Skin epidermis (tissue), 12 donors: ENCODE measurements around the gene BTBD1.

ENCODE experiments used
- H3K27ac ChIP-seq, 21 experiments: fragments of 200-600 bp; sonication (generic) in 11 of 21; one replicate each; pipeline ENCODE4 v1.5.0; 2020; ENCODE audit warnings: mild to moderate bottlenecking in 3 of 21, inconsistent platforms in 2 of 21, moderate library complexity in 2 of 21
- H3K4me3 ChIP-seq, 7 experiments: fragments of 200-600 bp; sonication (generic) in 2 of 7; one replicate each; pipeline ENCODE4 v1.5.0; 2020; ENCODE audit warnings: inconsistent platforms in 2 of 7, mild to moderate bottlenecking in 2 of 7, moderate library complexity in 1 of 7

Gene BTBD1

GRCh38 chr15:83066734-83067637, at the start of gene BTBD1:
TSS of gene BTBD1 (minus strand) at chr15:83067252. CDS start at chr15:83067151, 101 bp downstream.
- Histone ChIP-seq H3K27ac (peak within 1 kb of the TSS; percentile 91 to 99 (median 96)), H3K4me3 (peak within 1 kb of the TSS; percentile 71 to 98 (median 91))

- H3K27ac ChIP-seq, result no peak overlapping the region
- no peak overlapping the region for H3K4me3 ChIP-seq
These were observed 48.9 kb upstream of the BTBD1 start for GRCh38 chr15:83115831-83116565.

GRCh38 chr15:83115410-83115809, 48.4 kb upstream of the BTBD1 start:
- Histone ChIP-seq H3K27ac (no peak overlapping the region), H3K4me3 (no peak overlapping the region)

GRCh38 chr15:83114856-83115255, 47.8 kb upstream of the BTBD1 start:
- no peak overlapping the region for H3K4me3 ChIP-seq
- H3K27ac ChIP-seq, result no peak overlapping the region

GRCh38 chr15:83113881-83114674, 47.0 kb upstream of the BTBD1 start:
- Histone ChIP-seq H3K4me3 (no peak overlapping the region), H3K27ac (no peak overlapping the region)

DNA sequence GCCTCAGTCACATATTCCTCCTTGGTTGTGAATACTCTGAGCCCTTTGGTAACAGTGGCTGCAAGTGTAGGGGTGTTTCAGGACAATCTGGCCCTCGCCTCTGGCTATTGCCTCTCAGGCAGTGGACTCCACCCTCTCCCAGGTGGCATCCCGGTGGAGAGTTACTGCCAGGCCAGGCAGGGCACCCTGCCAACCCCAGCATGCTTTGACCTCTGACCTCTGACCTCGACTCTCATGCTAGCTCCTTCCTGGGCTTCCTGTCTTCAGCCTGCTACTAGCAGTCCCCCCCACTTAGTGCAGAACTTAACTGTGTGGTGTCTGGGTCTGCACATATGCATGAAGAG, 45.9 kb upstream of the BTBD1 start:
- H3K27ac ChIP-seq, result no peak overlapping the region
- no peak overlapping the region for H3K4me3 ChIP-seq

GRCh38 chr15:83112233-83112955, 45.3 kb upstream of the BTBD1 start:
- Histone ChIP-seq H3K4me3 (no peak overlapping the region), H3K27ac (peak overlapping the region in 2 of 21 experiments; percentile 21 to 40)

DNA sequence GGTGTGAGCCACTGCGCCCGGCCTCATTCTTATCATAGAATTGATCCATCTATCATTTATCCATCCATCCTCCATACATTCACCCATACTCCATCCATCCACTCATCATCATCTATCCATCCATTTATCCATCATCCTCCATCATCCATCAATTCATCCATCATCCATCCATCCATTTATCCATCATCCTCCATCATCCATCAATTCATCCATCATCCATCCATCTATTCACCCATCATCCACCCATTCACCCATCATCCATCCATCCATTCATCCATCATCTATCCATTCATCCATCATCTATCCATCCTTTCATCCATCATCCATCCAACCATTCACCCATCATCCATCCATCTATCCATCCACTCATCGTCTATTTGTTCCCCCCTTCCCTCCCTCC, 44.1 kb upstream of the BTBD1 start:
- no peak overlapping the region for H3K27ac ChIP-seq

DNA sequence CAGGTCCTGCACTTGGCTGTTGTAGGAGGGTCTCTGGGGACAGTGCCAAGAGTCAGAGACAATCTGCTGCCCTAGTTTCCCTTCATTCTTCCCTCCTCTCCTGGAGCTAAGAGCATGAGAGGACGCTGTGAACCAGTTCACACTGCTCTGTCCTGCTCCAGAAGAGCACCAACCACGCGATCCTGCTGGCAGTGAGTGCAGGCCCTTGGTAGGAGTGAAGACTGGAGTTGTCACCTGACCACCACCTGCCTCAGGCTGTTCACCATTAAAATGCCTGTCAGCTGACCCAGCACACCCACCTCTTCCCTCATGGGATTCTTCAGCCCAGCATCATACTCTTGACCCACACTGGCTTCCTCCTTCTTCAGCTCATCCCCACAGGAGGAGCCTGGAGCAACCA, 43.3 kb upstream of the BTBD1 start:
- Histone ChIP-seq H3K4me3 (no peak overlapping the region), H3K27ac (no peak overlapping the region)

More for the DNA sequence above, 44.1 kb upstream of the BTBD1 start:
- H3K4me3 ChIP-seq, result no peak overlapping the region

DNA sequence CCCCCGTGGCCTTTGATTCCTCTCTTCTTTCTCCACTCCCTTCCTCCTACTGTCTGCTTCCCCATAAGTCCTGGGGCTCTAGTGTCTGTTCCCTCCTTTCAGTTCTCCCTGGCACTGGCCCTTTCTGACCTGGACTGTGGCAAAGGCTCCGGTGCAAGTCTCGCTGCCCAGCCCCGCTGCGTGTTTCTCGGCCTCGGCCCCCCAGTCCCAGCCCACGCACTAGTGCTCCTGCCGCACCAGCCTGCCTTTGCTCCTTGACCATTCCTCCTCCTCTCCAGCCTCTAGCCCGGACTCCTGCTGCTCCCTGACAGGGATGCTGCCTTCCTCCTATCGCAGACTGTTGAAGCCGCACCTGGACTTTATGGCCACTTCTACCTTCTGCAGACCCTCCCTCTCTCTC, 42.5 kb upstream of the BTBD1 start:
- H3K27ac ChIP-seq, result peak overlapping the region in 2 of 21 experiments; percentile 25 to 78

GRCh38 chr15:83108266-83109219, 41.5 kb upstream of the BTBD1 start:
- peak overlapping the region; percentile 30 to 56 (median 40) for H3K4me3 ChIP-seq
- H3K27ac ChIP-seq, result peak overlapping the region in 15 of 21 experiments; percentile 11 to 87 (median 69)

More for the DNA sequence above, 42.5 kb upstream of the BTBD1 start:
- H3K4me3 ChIP-seq, result no peak overlapping the region

- Histone ChIP-seq H3K27ac (peak overlapping the region in 18 of 21 experiments; percentile 28 to 87 (median 70)), H3K4me3 (peak overlapping the region; percentile 30 to 56 (median 40))
These were observed 40.8 kb upstream of the BTBD1 start for GRCh38 chr15:83107841-83108181.

DNA sequence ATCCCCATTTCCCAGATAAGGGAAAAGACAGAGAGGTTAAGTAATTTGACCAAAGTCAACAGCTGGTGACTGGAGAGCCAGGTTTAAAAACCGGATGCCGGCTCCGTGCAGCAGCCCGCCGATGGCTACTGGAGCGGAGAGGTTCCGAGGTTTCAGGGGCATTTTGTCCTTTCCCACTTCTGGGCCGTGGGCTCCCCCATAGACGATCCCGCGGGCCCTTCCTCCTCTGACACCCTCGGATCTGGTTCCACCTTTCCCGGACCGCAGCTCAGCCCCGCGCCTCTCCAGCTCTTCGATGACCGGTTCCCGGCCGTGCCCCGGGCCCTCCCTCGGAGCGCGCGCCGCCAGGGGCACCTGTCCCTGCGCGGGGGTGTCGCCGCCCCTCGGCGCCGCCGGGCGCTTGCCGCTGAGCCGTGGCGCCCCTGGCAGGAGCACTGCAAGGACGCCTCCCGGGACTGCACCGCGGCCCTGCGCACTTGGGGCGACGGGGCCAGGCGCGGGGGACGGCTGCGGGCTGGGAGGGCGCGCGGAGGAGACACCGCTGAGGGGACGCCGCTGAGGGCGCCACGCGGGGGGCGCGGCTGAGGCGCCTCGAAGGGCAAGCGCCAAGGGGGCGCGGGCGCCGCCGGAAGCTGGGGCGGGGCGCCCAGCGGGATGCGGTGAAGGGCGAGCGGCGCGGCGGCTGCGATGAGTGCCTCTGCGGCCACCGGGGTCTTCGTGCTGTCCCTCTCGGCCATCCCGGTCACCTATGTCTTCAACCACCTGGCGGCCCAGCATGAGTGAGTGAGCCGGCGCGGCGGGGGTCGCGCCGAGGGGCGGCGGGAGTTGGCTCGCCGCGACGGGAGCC, 40.2 kb upstream of the BTBD1 start, which contains the start of gene TM6SF1:
Gene TM6SF1, plus strand, starts transcription at position 652 of the 847 bp plus-strand sequence. Its CDS starts 36 bp downstream, at position 688.
- Histone ChIP-seq H3K4me3 (peak within 1 kb of the TSS; percentile 30 to 56 (median 40)), H3K27ac (peak within 1 kb of the TSS in 19 of 21 experiments; percentile 28 to 87 (median 69))

GRCh38 chr15:83105440-83105839, 38.4 kb upstream of the BTBD1 start:
- no peak overlapping the region for H3K4me3 ChIP-seq
- no peak overlapping the region for H3K27ac ChIP-seq

GRCh38 chr15:83104141-83104540, 37.1 kb upstream of the BTBD1 start:
- Histone ChIP-seq H3K27ac (no peak overlapping the region), H3K4me3 (no peak overlapping the region)

DNA sequence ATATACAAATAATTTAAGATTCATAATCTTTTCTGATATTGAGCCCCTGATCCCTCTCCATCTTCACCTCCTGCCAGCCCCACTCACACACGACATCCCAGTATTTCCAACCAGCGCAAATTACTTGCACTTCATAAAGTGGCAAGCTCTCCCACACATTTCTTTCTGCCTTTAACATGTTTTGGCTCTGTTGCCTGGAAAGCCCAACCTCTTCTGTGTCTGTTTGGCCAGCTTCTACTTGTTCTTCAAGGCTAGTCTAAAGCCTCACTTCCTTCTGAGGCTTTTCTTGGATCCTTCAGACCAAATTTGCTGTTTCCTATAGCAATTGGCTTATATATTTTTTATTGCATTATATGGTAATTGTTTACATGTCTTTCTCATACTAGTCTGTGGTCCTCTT, 35.3 kb upstream of the BTBD1 start:
- Histone ChIP-seq H3K4me3 (no peak overlapping the region), H3K27ac (no peak overlapping the region)

DNA sequence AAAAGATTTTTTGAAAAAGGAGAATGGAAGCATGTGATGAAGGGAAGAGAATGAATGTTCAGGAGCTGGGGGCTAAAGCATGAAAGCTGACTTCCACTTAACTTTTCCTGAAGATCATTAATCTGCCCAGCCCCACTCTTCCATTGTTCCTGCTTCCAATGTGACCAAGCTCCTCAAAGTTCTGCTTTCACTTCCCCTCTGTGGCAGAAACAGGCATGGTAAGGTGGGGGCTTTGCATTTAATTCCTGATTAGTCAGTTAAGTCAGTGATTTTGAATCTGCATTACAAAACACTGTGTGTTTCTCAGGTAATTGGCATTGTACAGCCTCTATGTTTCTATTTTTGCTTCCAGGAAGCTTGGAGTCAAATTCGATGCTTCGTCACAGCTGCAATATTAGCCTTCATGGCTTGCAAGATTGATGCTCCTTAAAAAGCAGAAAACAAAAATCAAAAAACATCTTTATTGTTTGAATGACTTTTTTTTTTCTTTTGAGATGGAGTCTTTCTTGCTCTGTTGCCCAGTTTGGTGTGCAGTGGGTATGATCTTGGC, 33.1 kb upstream of the BTBD1 start:
- no peak overlapping the region for H3K27ac ChIP-seq
- no peak overlapping the region for H3K4me3 ChIP-seq
